Adipose tissue (tissue), 3 donors: ENCODE results near the gene AMT. TPM values are rescaled to one million over a fixed set of nuclear protein-coding genes. Genes with fewer than 3 reads are reported as not detected.

Experiments
- polyA plus RNA-seq, 3 donors: library from polyadenylated mRNA; stranded (reverse); fragments of 200-250 nt; gene quantifications; one replicate each; pipeline ENCODE4 v1.2.3, GENCODE V29; 2013
- donor health status: healthy with polysubstance abuse.
- donor health status: Bipolar disorder and iron deficiency.
- donor health status: healthy.

AMT gene
- polyA plus RNA-seq, 3 donors: 4.7 to 14.6 (median 11.2) TPM

Other genes starting within 250 kb of the AMT start
- gene C3orf62, start 145.2 kb downstream of the AMT start, polyA plus RNA-seq: 1 to 10 TPM; 1.9 to 4.2 (median 3.9) TPM
- 10 to 100 TPM; 16.5 to 32.1 (median 30.4) TPM for gene USP4, start 82.4 kb downstream of the AMT start, polyA plus RNA-seq
- 1,000 to 10,000 TPM in 1 of 3 donors, 100 to 1,000 TPM in 2; 174 to 1,140 (median 788) TPM for gene GPX1, start 64.1 kb downstream of the AMT start, polyA plus RNA-seq
- gene RHOA, start 10.5 kb downstream of the AMT start, polyA plus RNA-seq: 100 to 1,000 TPM; 162 to 513 (median 415) TPM
- gene TCTA, start 10.1 kb downstream of the AMT start, polyA plus RNA-seq: 10 to 100 TPM; 19.9 to 33.8 (median 31.2) TPM
- gene NICN1, start 6.9 kb upstream of the AMT start, polyA plus RNA-seq: 10 to 100 TPM in 1 of 3 donors, 1 to 10 TPM in 2; 3.5 to 10.3 (median 8.7) TPM
- gene DAG1, start 47.8 kb upstream of the AMT start, polyA plus RNA-seq: 10 to 100 TPM; 12.5 to 43.2 (median 23.5) TPM
- under 1 TPM; 0.06 to 0.49 (median 0.11) TPM for gene BSN, start 132.0 kb upstream of the AMT start, polyA plus RNA-seq